ENCODE data around the gene NANOS3. TPM values are rescaled to one million over a fixed set of nuclear protein-coding genes. Genes with fewer than 3 reads are reported as not detected.

NANOS3 gene
- total RNA-seq, 1 donor from 2014 or later: 6.7 TPM

GRCh38 chr19:13923194-13923987 is 46.5 kb downstream of the NANOS3 start:
- no peak overlapping the region for H3K27ac Mint-ChIP-seq (ENCODE audit: unreplicated experiment)
- peaks cover 49% of the 10 kb centered on the region for H3K36me3 Mint-ChIP-seq (ENCODE audit: low read depth)
- H3K4me3 Mint-ChIP-seq (ENCODE audit: unreplicated experiment): no peak overlapping the region
- no peaks in the 10 kb centered on the region for H3K27me3 Mint-ChIP-seq (ENCODE audit: low read depth)
- no peak for DNase-seq (ENCODE audit: low spot score)
- no peak for TF ChIP-seq CTCF (IDR thresholded peaks at IDR 0.05)
- H3K4me1 Mint-ChIP-seq (ENCODE audit: low read depth): no peaks in the 10 kb centered on the region
- peaks cover 4% of the 10 kb centered on the region for H3K9me3 Mint-ChIP-seq (ENCODE audit: low read depth)

- DNase-seq (ENCODE audit: low spot score): no peak
- H3K9me3 Mint-ChIP-seq (ENCODE audit: low read depth): peaks cover 3% of the 10 kb centered on the region
- no peaks in the 10 kb centered on the region for H3K27me3 Mint-ChIP-seq (ENCODE audit: low read depth)
- no peak overlapping the region for H3K4me3 Mint-ChIP-seq (ENCODE audit: unreplicated experiment)
- H3K36me3 Mint-ChIP-seq (ENCODE audit: low read depth): peaks cover 43% of the 10 kb centered on the region
- no peak for TF ChIP-seq CTCF (IDR thresholded peaks at IDR 0.05)
- H3K4me1 Mint-ChIP-seq (ENCODE audit: low read depth): no peaks in the 10 kb centered on the region
- no peak overlapping the region for H3K27ac Mint-ChIP-seq (ENCODE audit: unreplicated experiment)
Observed at GRCh38 chr19:13926010-13926409, 49.1 kb downstream of the NANOS3 start.

GRCh38 chr19:13926715-13927114 is 49.8 kb downstream of the NANOS3 start:
- Mint-ChIP-seq H3K36me3 (ENCODE audit: low read depth) (peaks cover 36% of the 10 kb centered on the region), H3K27me3 (ENCODE audit: low read depth) (no peaks in the 10 kb centered on the region), H3K9me3 (ENCODE audit: low read depth) (no peaks in the 10 kb centered on the region), H3K4me3 (ENCODE audit: unreplicated experiment) (no peak overlapping the region), H3K27ac (ENCODE audit: unreplicated experiment) (peak overlapping the region; percentile 54), H3K4me1 (ENCODE audit: low read depth) (no peaks in the 10 kb centered on the region)
- TF ChIP-seq CTCF (IDR thresholded peaks at IDR 0.05): no peak
- DNase-seq (ENCODE audit: low spot score): no peak

- no peak overlapping the region for H3K27ac Mint-ChIP-seq (ENCODE audit: unreplicated experiment)
- H3K9me3 Mint-ChIP-seq (ENCODE audit: low read depth): no peaks in the 10 kb centered on the region
- H3K4me1 Mint-ChIP-seq (ENCODE audit: low read depth): no peaks in the 10 kb centered on the region
Observed at GRCh38 chr19:13929340-13929739, 52.4 kb downstream of the NANOS3 start.

GRCh38 chr19:13929956-13930355 is 53.0 kb downstream of the NANOS3 start:
- no peaks in the 10 kb centered on the region for H3K9me3 Mint-ChIP-seq (ENCODE audit: low read depth)
- no peaks in the 10 kb centered on the region for H3K27me3 Mint-ChIP-seq (ENCODE audit: low read depth)
- H3K4me3 Mint-ChIP-seq (ENCODE audit: unreplicated experiment): no peak overlapping the region
- H3K4me1 Mint-ChIP-seq (ENCODE audit: low read depth): no peaks in the 10 kb centered on the region
- H3K27ac Mint-ChIP-seq (ENCODE audit: unreplicated experiment): no peak overlapping the region
- no peak for DNase-seq (ENCODE audit: low spot score)
- H3K36me3 Mint-ChIP-seq (ENCODE audit: low read depth): peaks cover 18% of the 10 kb centered on the region
- TF ChIP-seq CTCF (IDR thresholded peaks at IDR 0.05): no peak

More at GRCh38 chr19:13929340-13929739, 52.4 kb downstream of the NANOS3 start:
- Mint-ChIP-seq H3K27me3 (ENCODE audit: low read depth) (no peaks in the 10 kb centered on the region), H3K36me3 (ENCODE audit: low read depth) (peaks cover 21% of the 10 kb centered on the region), H3K4me3 (ENCODE audit: unreplicated experiment) (no peak overlapping the region)
- DNase-seq (ENCODE audit: low spot score): no peak
- no peak for TF ChIP-seq CTCF (IDR thresholded peaks at IDR 0.05)

Small RNAs within 50 kb of the gene (microRNA-seq; reads per million reads assigned to microRNA genes)
- gene MIR181C (ENCODE audit: borderline number of aligned reads) (1,904 reads per million, percentile 84 among the genes with 10 or more reads in this experiment), gene MIR181D (ENCODE audit: borderline number of aligned reads) (1,330 reads per million, percentile 82 among the genes with 10 or more reads in this experiment)

Other genes starting within 250 kb of the NANOS3 start
- gene MRI1, start 112.6 kb upstream of the NANOS3 start, total RNA-seq: 18.7 to 25.4 TPM (median 20.2 TPM) in 3 replicates
- 71.2 to 91.5 TPM (median 75.7 TPM) in 3 replicates for gene C19orf53, start 102.7 kb upstream of the NANOS3 start, total RNA-seq
- 6.8 to 10.6 TPM (median 9.5 TPM) in 3 replicates for gene ZSWIM4, start 81.7 kb upstream of the NANOS3 start, total RNA-seq
- 2.9 to 3.5 TPM (median 3.0 TPM) in 3 replicates for gene BRME1, start 29.0 kb downstream of the NANOS3 start, total RNA-seq
- gene CC2D1A, start 29.1 kb downstream of the NANOS3 start, total RNA-seq: 33.7 to 42.9 TPM (median 35.2 TPM) in 3 replicates
- gene PODNL1, start 61.3 kb downstream of the NANOS3 start, total RNA-seq: 5.7 to 8.9 TPM (median 8.7 TPM) in 3 replicates
- 20.7 to 21.5 TPM (median 21.0 TPM) in 3 replicates for gene DCAF15, start 75.4 kb downstream of the NANOS3 start, total RNA-seq
- gene RFX1, start 129.2 kb downstream of the NANOS3 start, total RNA-seq: 9.1 to 9.4 TPM (median 9.4 TPM) in 3 replicates
- gene RLN3, start 151.0 kb downstream of the NANOS3 start, total RNA-seq: not detected in 3 replicates
- gene IL27RA, start 154.6 kb downstream of the NANOS3 start, total RNA-seq: 2.5 to 3.0 TPM (median 2.9 TPM) in 3 replicates
- 0.82 to 0.95 TPM (median 0.92 TPM) in 3 replicates for gene PALM3, start 184.9 kb downstream of the NANOS3 start, total RNA-seq
- 1.00 to 3.7 TPM (median 2.0 TPM) in 3 replicates for gene MISP3, start 195.7 kb downstream of the NANOS3 start, total RNA-seq
- not detected in 3 replicates for gene C19orf67, start 208.6 kb downstream of the NANOS3 start, total RNA-seq
- gene SAMD1, start 213.6 kb downstream of the NANOS3 start, total RNA-seq: 41.8 to 48.8 TPM (median 42.5 TPM) in 3 replicates
- gene PRKACA, start 240.6 kb downstream of the NANOS3 start, total RNA-seq: 81.4 to 103 TPM (median 88.2 TPM) in 3 replicates